NT2/D1 (cell line): ENCODE measurements around the gene SEPTIN11.

Source experiments
- DNase-seq: peaks from one replicate; pipeline ENCODE4 v3.0.0-alpha.2; 2011; ENCODE audit warnings: low read depth, low spot score
- H3K27me3 ChIP-seq: 2 replicates; pipeline ENCODE4 v1.6.0; 2011; ENCODE audit warnings: mild to moderate bottlenecking; ENCODE audit not compliant: insufficient read length, insufficient read depth
- H3K36me3 ChIP-seq: 2 replicates; pipeline ENCODE4 v1.6.1; 2011; ENCODE audit warnings: mild to moderate bottlenecking, low read length, mixed read lengths; ENCODE audit not compliant: insufficient read depth, insufficient read length
- H3K4me1 ChIP-seq: 2 replicates; pipeline ENCODE4 v1.5.1; 2011; ENCODE audit not compliant: insufficient read depth, insufficient read length
- H3K4me3 ChIP-seq: 2 replicates; pipeline ENCODE4 v1.5.1; 2011; ENCODE audit warnings: low read depth; ENCODE audit not compliant: insufficient read length
- H3K9ac ChIP-seq: 2 replicates; pipeline ENCODE4 v1.6.0; 2011; ENCODE audit warnings: low read depth; ENCODE audit not compliant: insufficient read length
- H3K9me3 ChIP-seq: 2 replicates; pipeline ENCODE4 v1.5.1; 2011; ENCODE audit warnings: mild to moderate bottlenecking, low read length; ENCODE audit not compliant: insufficient read depth
- SUZ12 ChIP-seq: IDR thresholded peaks from 2 replicates; pipeline ENCODE4 v1.6.1; 2011; ENCODE audit not compliant: insufficient read length, insufficient read depth; ENCODE audit errors: extremely low read depth
- YY1 ChIP-seq: IDR thresholded peaks from 2 replicates; pipeline ENCODE4 v1.6.1; 2011; ENCODE audit not compliant: insufficient read length, insufficient read depth
- ZNF274 ChIP-seq: IDR thresholded peaks from 2 replicates; pipeline ENCODE4 v1.6.1; 2011; ENCODE audit warnings: mild to moderate bottlenecking, low read depth, low read length

Gene SEPTIN11

GRCh38 chr4:76981644-76982043 is 32.1 kb downstream of the SEPTIN11 start:
- H3K4me1 ChIP-seq, result peaks cover 5% of the 10 kb centered on the region
- no peak overlapping the region for H3K9ac ChIP-seq
- TF ChIP-seq SUZ12 (no peak), YY1 (no peak), ZNF274 (no peak)
- peaks cover 9% of the 10 kb centered on the region for H3K36me3 ChIP-seq
- DNase-seq, result no peak
- H3K4me3 ChIP-seq, result no peak overlapping the region
- H3K27me3 ChIP-seq, result no peaks in the 10 kb centered on the region
- H3K9me3 ChIP-seq, result no peaks in the 10 kb centered on the region

GRCh38 chr4:76982638-76983584 is 33.4 kb downstream of the SEPTIN11 start:
- TF ChIP-seq YY1 (no peak), SUZ12 (no peak), ZNF274 (no peak)
- Histone ChIP-seq H3K4me1 (peaks cover 5% of the 10 kb centered on the region), H3K36me3 (peaks cover 11% of the 10 kb centered on the region), H3K27me3 (no peaks in the 10 kb centered on the region), H3K4me3 (no peak overlapping the region), H3K9me3 (peaks cover 2% of the 10 kb centered on the region; the same call in 1 of the 2 replicates), H3K9ac (no peak overlapping the region)
- DNase-seq, result no peak

GRCh38 chr4:76984127-76984526 is 34.6 kb downstream of the SEPTIN11 start:
- TF ChIP-seq YY1, result no peak
- TF ChIP-seq SUZ12, result no peak
- TF ChIP-seq ZNF274, result no peak
- H3K27me3 ChIP-seq, result no peaks in the 10 kb centered on the region
- H3K9me3 ChIP-seq, result peaks cover 8% of the 10 kb centered on the region
- no peak overlapping the region for H3K9ac ChIP-seq
- no peak for DNase-seq
- no peak overlapping the region for H3K4me3 ChIP-seq
- peaks cover 5% of the 10 kb centered on the region for H3K4me1 ChIP-seq
- H3K36me3 ChIP-seq, result peaks cover 15% of the 10 kb centered on the region

- H3K4me3 ChIP-seq, result no peak overlapping the region
- peaks cover 15% of the 10 kb centered on the region for H3K36me3 ChIP-seq
- H3K27me3 ChIP-seq, result no peaks in the 10 kb centered on the region
- H3K9me3 ChIP-seq, result peaks cover 12% of the 10 kb centered on the region
- no peak for DNase-seq
- H3K4me1 ChIP-seq, result peaks cover 5% of the 10 kb centered on the region
- H3K9ac ChIP-seq, result no peak overlapping the region
- TF ChIP-seq YY1 (no peak), SUZ12 (no peak), ZNF274 (no peak)
Observed at GRCh38 chr4:76984788-76985211, 35.2 kb downstream of the SEPTIN11 start.

- peaks cover 5% of the 10 kb centered on the region for H3K4me1 ChIP-seq
- DNase-seq, result no peak
- TF ChIP-seq SUZ12, result no peak
- no peak for TF ChIP-seq ZNF274
- no peak for TF ChIP-seq YY1
- no peak overlapping the region for H3K9ac ChIP-seq
- H3K4me3 ChIP-seq, result no peak overlapping the region
- no peaks in the 10 kb centered on the region for H3K27me3 ChIP-seq
- H3K9me3 ChIP-seq, result peaks cover 19% of the 10 kb centered on the region
- peaks cover 13% of the 10 kb centered on the region for H3K36me3 ChIP-seq
Observed at GRCh38 chr4:76987153-76987591, 37.6 kb downstream of the SEPTIN11 start.

- TF ChIP-seq SUZ12 (no peak), ZNF274 (no peak), YY1 (no peak)
- DNase-seq, result no peak
- H3K36me3 ChIP-seq, result peaks cover 13% of the 10 kb centered on the region
- peaks cover 19% of the 10 kb centered on the region for H3K9me3 ChIP-seq
- H3K4me1 ChIP-seq, result peaks cover 5% of the 10 kb centered on the region
- no peak overlapping the region for H3K9ac ChIP-seq
- H3K4me3 ChIP-seq, result no peak overlapping the region
- no peaks in the 10 kb centered on the region for H3K27me3 ChIP-seq
Observed at GRCh38 chr4:76987685-76988084, 38.1 kb downstream of the SEPTIN11 start.

GRCh38 chr4:76989391-76990061 is 40.0 kb downstream of the SEPTIN11 start:
- no peaks in the 10 kb centered on the region for H3K27me3 ChIP-seq
- no peak for TF ChIP-seq YY1
- TF ChIP-seq ZNF274, result no peak
- TF ChIP-seq SUZ12, result no peak
- peaks cover 19% of the 10 kb centered on the region for H3K9me3 ChIP-seq
- no peak for DNase-seq
- H3K9ac ChIP-seq, result no peak overlapping the region
- H3K4me1 ChIP-seq, result peaks cover 3% of the 10 kb centered on the region
- H3K4me3 ChIP-seq, result no peak overlapping the region
- H3K36me3 ChIP-seq, result peaks cover 8% of the 10 kb centered on the region
